GM23248 (cell line): ENCODE measurements around the gene PALM3. TPM values are rescaled to one million over a fixed set of nuclear protein-coding genes. Genes with fewer than 3 reads are reported as not detected.
"Not testable (repeated sequence)": the region's sequence is repeated elsewhere in the genome, so short reads cannot be mapped to it uniquely, and the experiment has no call there.

Experiments used
- DNase-seq: peaks from one replicate; pipeline ENCODE4 v3.0.0-alpha.2; 2015
- H2AFZ ChIP-seq: fragments of 200-600 bp; sonication (generic); 2 replicates; pipeline ENCODE4 v1.6.1; 2016; ENCODE audit warnings: antibody characterized with exemption
- H3F3A ChIP-seq: fragments of 200-600 bp; sonication (generic); 2 replicates; pipeline ENCODE4 v1.6.1; 2016; ENCODE audit warnings: mild to moderate bottlenecking, antibody characterized with exemption, mixed run types; ENCODE audit not compliant: insufficient read depth
- H3K27ac ChIP-seq: fragments of 200-600 bp; sonication (generic); 2 replicates; pipeline ENCODE4 v1.5.1; 2016; ENCODE audit warnings: mild to moderate bottlenecking
- H3K27me3 ChIP-seq: fragments of 200-600 bp; sonication (generic); replicated peaks from 2 replicates; pipeline ENCODE4 v1.6.1; 2016; ENCODE audit warnings: mild to moderate bottlenecking; ENCODE audit not compliant: insufficient read depth
- H3K36me3 ChIP-seq: fragments of 200-600 bp; sonication (generic); 2 replicates; pipeline ENCODE4 v1.6.1; 2016; ENCODE audit warnings: low read depth, mild to moderate bottlenecking
- H3K4me1 ChIP-seq: fragments of 200-600 bp; sonication (generic); 2 replicates; pipeline ENCODE4 v1.6.1; 2016; ENCODE audit warnings: mild to moderate bottlenecking; ENCODE audit not compliant: insufficient read depth
- H3K4me2 ChIP-seq: fragments of 200-600 bp; sonication (generic); one replicate; pipeline ENCODE4 v1.6.1; 2016; ENCODE audit warnings: mild to moderate bottlenecking; ENCODE audit not compliant: unreplicated experiment
- H3K4me3 ChIP-seq: fragments of 200-600 bp; sonication (generic); 2 replicates; pipeline ENCODE4 v1.5.1; 2016; ENCODE audit warnings: mild to moderate bottlenecking
- H3K79me2 ChIP-seq: fragments of 200-600 bp; sonication (generic); 2 replicates; pipeline ENCODE4 v1.6.1; 2016; ENCODE audit warnings: mild to moderate bottlenecking; ENCODE audit not compliant: insufficient read depth
- H3K9ac ChIP-seq: fragments of 200-600 bp; sonication (generic); 2 replicates; pipeline ENCODE4 v1.6.1; 2016; ENCODE audit warnings: mild to moderate bottlenecking
- H3K9me2 ChIP-seq: fragments of 200-600 bp; sonication (generic); 2 replicates; pipeline ENCODE4 v1.6.1; 2016; ENCODE audit warnings: mixed run types, mild to moderate bottlenecking, moderate library complexity; ENCODE audit not compliant: insufficient read depth
- H3K9me3 ChIP-seq: fragments of 200-600 bp; sonication (generic); one replicate; pipeline ENCODE4 v1.6.1; 2017; ENCODE audit warnings: low read depth
- H4K20me1 ChIP-seq: fragments of 200-600 bp; sonication (generic); 2 replicates; pipeline ENCODE4 v1.6.0; 2016; ENCODE audit not compliant: insufficient read depth
- EZH2 ChIP-seq: fragments of 200-600 bp; sonication (generic); IDR thresholded peaks from 2 replicates; pipeline ENCODE4 v1.6.1; 2018; ENCODE audit warnings: antibody characterized with exemption, mild to moderate bottlenecking; ENCODE audit not compliant: insufficient read depth, poor library complexity, severe bottlenecking
- EZH2phosphoT487 ChIP-seq: fragments of 200-600 bp; sonication (generic); IDR thresholded peaks from 2 replicates; pipeline ENCODE4 v1.6.1; 2018; ENCODE audit warnings: antibody characterized with exemption, moderate library complexity, mild to moderate bottlenecking, low read depth; ENCODE audit not compliant: insufficient read depth
- WGBS, 2 experiments: methylation state at CpG; one replicate each; pipeline ENCODE4 v1.1.6; 2015 to 2017; ENCODE audit warnings: low lambda C conversion rate in 2 of 2, low coverage in 1 of 2; ENCODE audit errors: missing lambda C conversion rate in 2 of 2; 5-methylcytosine and 5-hydroxymethylcytosine counted together
- in situ Hi-C: fragments of 300-500 bp; cut with MboI; formaldehyde crosslinking; loops from 2 replicates; pipeline ENCODE4 v1.15.0; 2020
- polyA plus RNA-seq: library from polyadenylated mRNA; unstranded; fragments of >200 nt; fragmentation: Nextera tagmentation; extraction: Ambion mirVana; gene quantifications from 2 replicates; pipeline ENCODE4 v1.2.1, GENCODE V29; 2016
- total RNA-seq: library from RNA; depleted of rRNA; stranded (reverse); fragments of >200 nt; shearing (Covaris generic); gene quantifications from 2 replicates; pipeline ENCODE4 v1.2.3, GENCODE V29; 2014

The PALM3 gene
- total and polyA plus RNA-seq, 2 experiments from 2014 or later, result 0.15 TPM; not detected in 1

GRCh38 chr19:14050512-14050911 is 11.4 kb downstream of the PALM3 start:
- H2AFZ ChIP-seq, result no peak overlapping the region
- DNase-seq, result no peak
- in situ Hi-C loops, result no loop called here
- no peak overlapping the region for H3K4me2 ChIP-seq
- no peaks in the 10 kb centered on the region for H4K20me1 ChIP-seq
- H3K27me3 ChIP-seq, result no peaks in the 10 kb centered on the region
- H3F3A ChIP-seq, result no peaks in the 10 kb centered on the region
- H3K9me3 ChIP-seq, result no peaks in the 10 kb centered on the region
- no peak overlapping the region for H3K27ac ChIP-seq
- no peaks in the 10 kb centered on the region for H3K79me2 ChIP-seq
- H3K9ac ChIP-seq, result no peak overlapping the region
- H3K4me1 ChIP-seq, result no peaks in the 10 kb centered on the region
- no peaks in the 10 kb centered on the region for H3K36me3 ChIP-seq
- H3K9me2 ChIP-seq, result no peaks in the 10 kb centered on the region
- no peak for TF ChIP-seq EZH2phosphoT487
- H3K4me3 ChIP-seq, result no peak overlapping the region
- 81 to 83% methylated on average over 4 of the region's 4 CpGs for WGBS, 2 experiments

- DNase-seq, result peak; percentile 48
- WGBS, 2 experiments, result 75 to 76% methylated on average over 8 of the region's 8 CpGs
- H2AFZ ChIP-seq, result no peak overlapping the region
- no peak overlapping the region for H3K4me2 ChIP-seq
- H3K79me2 ChIP-seq, result no peaks in the 10 kb centered on the region
- H3K4me3 ChIP-seq, result no peak overlapping the region
- no peak overlapping the region for H3K27ac ChIP-seq
- H4K20me1 ChIP-seq, result no peaks in the 10 kb centered on the region
- TF ChIP-seq EZH2phosphoT487 (no peak), EZH2 (no peak)
- no peaks in the 10 kb centered on the region for H3K27me3 ChIP-seq
- H3K9me2 ChIP-seq, result no peaks in the 10 kb centered on the region
- in situ Hi-C loops, result loop anchor here (10.0 kb wide), 1 partner anchor 164 kb away; no protein-coding TSS in a partner anchor
- no peaks in the 10 kb centered on the region for H3K4me1 ChIP-seq
- no peaks in the 10 kb centered on the region for H3K36me3 ChIP-seq
- no peaks in the 10 kb centered on the region for H3F3A ChIP-seq
- no peak overlapping the region for H3K9ac ChIP-seq
- no peaks in the 10 kb centered on the region for H3K9me3 ChIP-seq
Observed at GRCh38 chr19:14048443-14049153, 13.3 kb downstream of the PALM3 start.

- not testable (repeated sequence) for H3K9ac ChIP-seq, H3K27me3 ChIP-seq, H2AFZ ChIP-seq, DNase-seq, H3K4me2 ChIP-seq, H3K4me3 ChIP-seq, H3K27ac ChIP-seq, H3K9me3 ChIP-seq, H3F3A ChIP-seq, H3K4me1 ChIP-seq, H3K79me2 ChIP-seq, H3K36me3 ChIP-seq, H3K9me2 ChIP-seq, H4K20me1 ChIP-seq
- WGBS, 2 experiments, result 96% methylated on average over 10 of the region's 10 CpGs
- in situ Hi-C loops, result loop anchor here (10.0 kb wide), 1 partner anchor 163 kb away; no protein-coding TSS in a partner anchor
Observed at GRCh38 chr19:14047866-14048265, 14.0 kb downstream of the PALM3 start.

GRCh38 chr19:14042659-14043608 is 18.9 kb downstream of the PALM3 start:
- not testable (repeated sequence) for H3K79me2 ChIP-seq, H3K9me2 ChIP-seq, H3F3A ChIP-seq, H3K27me3 ChIP-seq, H4K20me1 ChIP-seq, H3K4me1 ChIP-seq, H3K9me3 ChIP-seq, H3K4me3 ChIP-seq, H3K36me3 ChIP-seq
- in situ Hi-C loops, result loop anchor here (10.0 kb wide), 1 partner anchor 158 kb away; no protein-coding TSS in a partner anchor
- Histone ChIP-seq H3K9ac (peak overlapping the region; percentile 72), H3K4me2 (peak overlapping the region; percentile 34), H3K27ac (peak overlapping the region; percentile 54), H2AFZ (peak overlapping the region; percentile 75)
- peak; percentile 85 for DNase-seq
- 33 to 40% methylated on average over 19 of the region's 19 CpGs for WGBS, 2 experiments
